Inflammatory macrophage treated with lipopolysaccharide for 4 hours (primary cell): ENCODE results near the gene BET1L.
"Not testable (repeated sequence)": the region's sequence is repeated elsewhere in the genome, so short reads cannot be mapped to it uniquely, and the experiment has no call there.

ENCODE experiments used
- DNase-seq: peaks from one replicate; pipeline ENCODE4 v3.0.0-alpha.2; 2020

Gene BET1L

DNA sequence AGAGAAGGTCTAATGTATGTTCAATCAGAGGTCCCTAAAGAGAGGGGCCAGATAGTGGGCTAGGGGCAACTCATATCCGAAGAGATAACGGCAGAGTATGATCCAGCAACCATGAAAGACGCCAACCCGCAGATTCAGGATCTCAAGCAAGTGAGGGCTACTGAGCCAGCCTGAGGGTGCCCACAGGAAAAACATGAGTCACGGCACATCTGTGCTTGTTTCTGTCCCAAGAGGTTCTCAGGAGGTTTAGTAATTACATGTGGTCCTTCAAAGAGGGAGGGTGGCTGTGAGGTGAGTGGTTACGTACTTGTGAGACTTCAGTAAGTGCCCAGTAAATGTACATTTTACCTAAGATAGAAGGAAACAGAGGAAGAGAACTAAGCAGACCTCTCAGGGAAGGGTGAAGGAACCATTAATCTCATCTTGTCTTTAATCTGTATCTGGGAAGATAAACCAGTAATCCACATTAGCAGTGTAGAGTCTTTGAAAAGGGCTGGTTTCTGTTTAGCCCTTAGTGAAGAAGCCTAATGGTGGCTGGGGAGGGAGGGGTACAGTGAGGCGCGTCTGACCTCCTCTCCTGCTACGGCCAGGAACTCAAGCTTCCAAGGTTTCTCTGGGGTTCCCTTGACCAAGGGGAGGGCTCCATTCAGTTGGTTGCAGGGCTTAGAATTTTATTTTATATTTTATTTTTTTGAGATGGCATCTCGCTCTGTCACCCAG is 18.7 kb upstream of the BET1L start:
- no peak for DNase-seq

DNA sequence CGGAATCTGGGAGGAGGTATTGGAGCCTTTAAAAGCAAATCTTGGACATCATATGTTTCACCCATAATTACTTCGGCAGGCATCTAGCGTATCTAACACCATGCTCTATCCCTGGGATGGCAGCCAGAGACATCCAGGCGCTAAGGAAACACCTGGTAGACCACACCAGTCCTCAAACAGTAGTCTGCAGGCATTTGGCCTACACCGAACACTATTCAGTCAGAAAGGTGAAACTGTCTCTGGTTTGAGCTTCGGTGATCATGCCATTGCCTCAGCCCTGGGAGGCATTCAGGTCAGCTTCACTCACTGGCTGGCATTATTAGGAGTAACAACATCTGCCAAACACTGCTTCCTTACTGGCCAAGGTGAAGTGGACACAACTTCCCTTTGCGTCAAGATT is 17.2 kb upstream of the BET1L start:
- DNase-seq = no peak

DNA sequence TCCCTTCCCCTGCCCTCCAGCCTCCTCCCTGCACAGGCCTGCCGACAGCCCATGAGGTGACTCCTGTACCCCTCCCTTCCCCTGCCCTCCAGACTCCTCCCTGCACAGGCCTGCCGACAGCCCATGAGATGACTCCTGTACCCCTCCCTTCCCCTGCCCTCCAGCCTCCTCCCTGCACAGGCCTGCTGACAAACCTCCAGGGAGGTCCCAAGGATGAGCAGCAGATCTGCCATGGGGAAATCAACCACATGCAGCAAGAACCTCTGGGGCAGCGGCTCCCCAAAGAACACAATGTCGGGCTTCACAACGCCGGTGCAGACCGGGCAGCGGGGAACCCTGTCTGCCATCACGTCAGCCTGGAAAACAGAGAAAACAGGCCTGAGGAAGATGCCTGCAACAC is 16.7 kb upstream of the BET1L start:
- no peak for DNase-seq

DNA sequence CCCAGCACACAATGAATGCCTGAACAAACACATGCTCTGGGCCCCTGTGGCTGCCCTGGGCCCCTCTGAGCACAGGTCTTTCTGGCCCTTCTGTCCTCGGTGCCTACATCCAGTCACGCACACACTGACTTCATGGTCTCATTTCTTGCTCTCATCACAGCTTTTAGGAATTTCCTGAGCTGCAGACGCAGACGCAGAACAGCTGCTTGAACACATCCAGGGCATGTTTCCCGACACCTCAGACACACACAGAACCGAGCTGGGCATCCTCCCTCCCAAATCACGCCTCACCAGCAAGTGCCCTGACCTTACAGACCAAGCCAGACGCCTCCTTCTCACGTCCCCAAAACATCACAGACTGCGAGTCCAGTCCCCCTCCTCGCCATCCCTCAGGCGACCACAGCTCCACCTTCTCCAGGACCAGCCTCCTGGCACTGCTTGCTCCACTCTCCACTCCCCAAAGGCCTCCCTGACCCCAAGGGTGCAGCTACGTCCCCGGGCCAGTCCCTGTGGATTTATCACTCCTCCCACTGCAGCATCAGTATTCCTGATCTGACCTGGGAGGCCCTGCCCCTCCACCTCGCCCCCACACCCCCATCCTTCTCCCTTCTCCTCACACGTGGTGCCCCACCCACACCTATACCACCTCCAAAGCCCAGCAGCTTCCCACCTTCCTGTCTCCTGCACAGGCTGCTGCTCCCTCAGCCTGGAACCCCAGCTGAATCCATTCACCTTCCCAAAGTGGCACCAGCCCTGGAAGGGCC is 16.0 kb upstream of the BET1L start:
- no peak for DNase-seq

DNA sequence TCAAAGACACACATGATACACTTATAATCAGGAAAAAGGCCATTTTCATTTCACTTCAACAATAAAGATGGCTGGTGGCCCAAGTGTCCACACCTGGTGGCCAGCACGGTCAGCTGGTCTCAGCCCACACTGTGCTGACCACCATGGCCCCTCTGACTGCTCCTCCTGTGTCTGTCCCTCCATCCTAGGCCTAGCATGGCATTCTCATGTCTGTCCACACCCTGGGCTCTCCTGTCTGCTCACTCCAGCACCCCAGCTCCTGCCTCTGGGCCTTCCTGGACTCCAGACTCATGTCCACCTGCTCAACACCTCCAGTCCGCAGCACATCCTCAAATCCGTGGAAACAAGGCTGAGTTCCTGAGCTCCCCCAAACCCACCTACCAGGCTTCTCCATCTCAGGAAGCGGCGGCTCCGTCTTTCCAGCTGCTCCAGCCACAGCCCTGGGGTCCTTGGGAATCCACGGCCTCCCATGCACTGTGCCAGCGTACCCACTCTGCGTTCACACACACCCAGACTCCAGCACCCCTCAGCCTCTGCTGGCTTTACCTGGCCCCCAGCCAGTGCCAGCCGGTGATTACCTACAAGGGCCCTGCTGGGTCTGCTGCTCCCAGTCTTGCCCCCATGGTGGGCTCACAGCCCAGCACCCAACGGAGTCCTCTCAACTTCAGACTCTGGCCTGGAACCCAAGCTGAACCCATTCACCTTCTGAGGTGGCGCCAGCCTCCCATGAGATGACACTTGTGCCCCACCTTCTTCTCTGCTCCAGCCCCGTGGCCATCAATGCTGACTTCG is 15.0 kb upstream of the BET1L start:
- no peak for DNase-seq

DNA sequence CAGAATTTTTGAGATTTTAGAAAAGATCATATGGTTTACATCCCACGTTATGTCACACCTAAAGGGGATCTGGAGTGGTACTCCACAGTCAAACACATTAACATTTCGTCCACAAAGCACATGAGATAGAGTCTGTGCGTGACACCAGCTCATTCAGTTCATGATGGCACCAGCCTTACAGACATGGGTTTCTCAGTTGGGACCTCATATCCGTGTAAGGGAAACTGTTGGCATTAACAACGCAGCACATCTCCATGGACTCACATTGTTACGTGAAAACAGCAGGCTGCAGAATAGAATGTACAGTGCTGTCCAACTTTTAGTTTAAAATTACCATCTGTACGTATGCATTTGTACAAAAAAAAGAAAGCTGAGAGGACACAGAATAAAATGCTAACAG is 14.3 kb upstream of the BET1L start:
- DNase-seq = no peak

DNA sequence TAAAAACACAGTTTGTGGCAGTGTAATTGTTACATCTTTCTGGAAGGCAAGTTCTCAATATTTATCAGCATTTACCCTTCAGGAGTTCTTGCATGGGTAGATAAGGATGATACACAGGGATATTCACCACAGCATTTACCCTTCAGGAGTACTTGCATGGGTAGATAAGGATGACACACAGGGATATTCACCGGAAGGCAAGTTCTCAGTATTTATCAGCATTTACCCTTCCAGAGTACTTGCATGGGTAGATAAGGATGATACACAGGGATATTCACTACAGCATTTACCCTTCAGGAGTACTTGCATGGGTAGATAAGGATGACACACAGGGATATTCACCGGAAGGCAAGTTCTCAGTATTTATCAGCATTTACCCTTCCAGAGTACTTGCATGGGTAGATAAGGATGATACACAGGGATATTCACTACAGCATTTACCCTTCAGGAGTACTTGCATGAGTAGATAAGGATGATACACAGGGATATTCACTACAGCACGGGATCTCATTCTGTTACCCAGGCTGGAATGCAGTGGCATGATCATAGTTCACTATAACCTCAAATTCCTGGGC is 13.5 kb upstream of the BET1L start:
- DNase-seq = not testable (repeated sequence)

DNA sequence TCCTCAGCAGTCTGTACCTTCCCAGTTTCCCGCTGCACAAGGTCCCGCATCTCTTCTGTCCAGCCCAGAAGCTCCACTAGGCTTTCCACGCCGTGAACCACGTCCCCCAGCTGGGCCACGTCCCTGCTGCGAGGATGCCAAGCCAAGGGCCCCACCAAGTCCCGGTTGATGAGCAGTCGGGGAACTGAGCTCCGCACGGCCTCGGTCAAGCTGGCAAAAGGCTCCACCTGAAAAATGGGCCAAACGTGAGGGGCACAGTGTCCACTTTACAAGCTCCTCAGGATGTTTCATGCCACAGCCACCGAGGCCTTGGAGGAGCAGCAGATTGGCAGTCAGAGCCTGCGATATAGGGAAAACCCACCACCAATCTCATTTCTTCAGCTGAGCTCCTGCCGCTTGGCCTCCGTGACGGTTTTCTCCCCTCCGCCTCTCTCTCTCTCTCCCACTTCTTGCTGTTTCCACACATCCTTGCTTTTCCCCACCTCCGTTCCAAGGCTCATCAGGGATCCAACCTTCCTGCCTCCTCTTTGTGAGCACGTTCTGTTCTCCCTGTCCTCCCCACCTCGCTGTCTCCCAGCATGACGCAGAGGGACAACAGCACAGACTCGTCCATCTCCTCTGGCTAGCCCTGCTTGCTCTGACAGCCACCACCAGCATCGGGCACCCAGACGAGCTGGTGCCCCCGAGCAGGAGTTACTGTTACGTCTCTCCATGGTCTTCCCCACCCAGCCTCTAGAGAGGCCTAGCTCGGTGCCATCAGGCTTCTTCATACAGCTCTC is 11.8 kb upstream of the BET1L start:
- DNase-seq = no peak

DNA sequence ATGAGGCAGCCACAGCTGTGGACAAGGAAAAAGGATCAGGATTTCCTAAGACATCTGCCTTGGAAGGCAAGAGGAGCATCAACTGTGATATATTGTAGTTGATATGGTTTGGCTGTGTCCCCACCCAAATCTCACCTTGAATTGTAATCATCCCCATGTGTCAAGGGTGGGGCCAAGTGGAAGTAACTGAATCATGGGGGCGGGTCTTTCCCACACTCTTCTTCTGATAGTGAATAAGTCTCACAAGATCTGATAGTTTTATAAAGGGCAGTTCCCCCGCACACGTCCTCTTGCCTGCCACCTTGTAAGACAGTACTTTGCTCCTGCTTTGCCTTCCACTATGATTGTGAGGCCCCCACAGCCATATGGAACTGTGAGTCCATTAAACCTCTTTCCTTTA is 10.5 kb upstream of the BET1L start:
- DNase-seq = no peak

DNA sequence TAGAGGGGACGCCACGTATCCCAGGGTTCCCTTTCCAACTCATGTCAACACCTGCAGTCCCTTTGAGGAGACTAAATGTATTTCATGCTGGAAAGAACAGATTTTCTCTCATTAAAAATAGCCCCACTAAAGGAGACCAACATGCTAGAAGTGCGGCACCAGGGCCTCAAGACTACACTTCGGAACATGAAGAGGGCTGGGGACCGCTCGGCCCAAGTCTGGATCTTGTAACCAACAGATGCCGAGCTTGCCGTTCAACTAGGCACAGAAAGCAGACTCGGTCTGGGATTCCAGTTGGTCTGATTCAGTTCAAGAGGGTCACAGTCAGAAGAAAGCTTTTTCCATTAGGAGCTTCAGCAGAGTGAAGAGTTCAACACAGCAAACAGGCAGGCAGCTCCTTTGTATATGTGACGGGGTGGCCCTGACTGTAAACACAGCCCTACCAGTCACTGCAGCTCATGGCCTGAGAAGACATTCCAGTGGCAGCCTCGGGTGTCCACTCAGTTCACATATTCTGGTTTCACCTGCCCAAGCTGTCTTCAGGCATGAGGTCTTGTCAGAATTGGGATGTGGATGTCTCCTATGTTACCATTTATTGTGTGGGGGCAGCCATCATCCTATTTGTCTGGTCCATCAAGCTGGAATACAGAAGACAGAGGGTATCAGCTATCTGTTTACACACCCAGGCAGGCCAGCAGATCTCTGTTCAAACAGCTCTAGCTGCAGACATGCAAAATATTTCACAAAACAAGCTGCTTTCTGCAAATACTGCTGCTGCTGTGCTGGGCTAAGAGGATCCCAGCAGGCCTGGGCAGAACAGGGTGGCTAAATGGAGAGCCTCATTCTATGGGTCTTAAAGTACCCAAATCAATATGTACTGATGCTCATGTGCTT is 9.1 kb upstream of the BET1L start:
- no peak for DNase-seq

DNA sequence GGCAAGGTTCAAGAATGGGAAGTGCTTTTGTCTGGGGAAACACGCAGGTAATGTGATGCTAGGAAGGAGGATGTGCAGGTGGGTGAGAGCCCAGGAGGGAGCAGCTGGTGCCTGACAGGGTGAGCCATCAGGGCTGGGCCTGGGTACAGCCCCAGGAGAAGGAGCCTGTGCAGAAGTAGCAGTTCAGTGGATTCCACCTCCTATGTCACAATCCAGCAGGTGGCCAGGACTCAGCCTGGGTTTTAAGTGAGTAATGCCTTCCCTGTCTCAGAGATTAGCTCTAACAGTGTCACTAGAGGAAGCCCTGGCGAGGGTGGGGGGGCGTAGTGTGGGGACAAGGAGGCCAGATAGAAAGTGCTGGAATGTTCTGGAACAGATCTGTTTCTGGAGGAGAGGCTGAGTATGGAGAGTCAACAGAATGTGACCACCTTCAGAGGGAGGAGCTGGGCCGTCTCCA is 8.4 kb upstream of the BET1L start:
- no peak for DNase-seq

DNA sequence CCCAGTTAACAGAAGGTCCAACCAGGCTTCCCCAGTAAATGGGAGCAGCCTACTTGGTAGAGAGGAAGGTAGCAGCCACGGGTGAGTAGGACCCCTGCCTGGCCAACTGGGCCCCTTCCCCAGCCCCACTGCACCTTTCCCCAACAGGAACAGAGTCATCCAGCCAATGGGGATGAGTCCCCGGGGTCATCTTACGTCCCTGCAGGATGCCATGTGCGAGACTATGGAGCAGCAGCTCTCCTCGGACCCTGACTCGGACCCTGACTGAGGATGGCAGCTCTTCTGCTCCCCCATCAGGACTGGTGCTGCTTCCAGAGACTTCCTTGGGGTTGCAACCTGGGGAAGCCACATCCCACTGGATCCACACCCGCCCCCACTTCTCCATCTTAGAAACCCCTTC is 6.9 kb upstream of the BET1L start:
- DNase-seq = no peak

DNA sequence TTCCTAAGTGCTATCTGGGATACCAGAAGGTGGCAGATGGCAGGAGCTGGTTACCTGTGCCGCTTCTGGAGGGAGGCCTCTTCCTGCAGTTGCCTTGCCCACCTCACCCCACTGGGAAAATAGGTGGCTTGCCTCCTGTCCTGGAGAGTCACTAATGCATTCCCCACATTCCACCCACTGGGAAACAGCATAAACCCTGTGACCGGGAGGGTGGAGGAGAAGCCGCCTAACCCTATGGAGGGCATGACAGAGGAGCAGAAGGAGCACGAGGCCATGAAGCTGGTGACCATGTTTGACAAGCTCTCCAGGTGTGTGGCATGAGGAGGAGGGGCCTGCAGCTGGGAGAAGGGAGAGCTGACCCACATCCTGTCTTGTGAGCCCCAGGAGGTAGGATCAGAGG is 5.9 kb upstream of the BET1L start:
- no peak for DNase-seq

DNA sequence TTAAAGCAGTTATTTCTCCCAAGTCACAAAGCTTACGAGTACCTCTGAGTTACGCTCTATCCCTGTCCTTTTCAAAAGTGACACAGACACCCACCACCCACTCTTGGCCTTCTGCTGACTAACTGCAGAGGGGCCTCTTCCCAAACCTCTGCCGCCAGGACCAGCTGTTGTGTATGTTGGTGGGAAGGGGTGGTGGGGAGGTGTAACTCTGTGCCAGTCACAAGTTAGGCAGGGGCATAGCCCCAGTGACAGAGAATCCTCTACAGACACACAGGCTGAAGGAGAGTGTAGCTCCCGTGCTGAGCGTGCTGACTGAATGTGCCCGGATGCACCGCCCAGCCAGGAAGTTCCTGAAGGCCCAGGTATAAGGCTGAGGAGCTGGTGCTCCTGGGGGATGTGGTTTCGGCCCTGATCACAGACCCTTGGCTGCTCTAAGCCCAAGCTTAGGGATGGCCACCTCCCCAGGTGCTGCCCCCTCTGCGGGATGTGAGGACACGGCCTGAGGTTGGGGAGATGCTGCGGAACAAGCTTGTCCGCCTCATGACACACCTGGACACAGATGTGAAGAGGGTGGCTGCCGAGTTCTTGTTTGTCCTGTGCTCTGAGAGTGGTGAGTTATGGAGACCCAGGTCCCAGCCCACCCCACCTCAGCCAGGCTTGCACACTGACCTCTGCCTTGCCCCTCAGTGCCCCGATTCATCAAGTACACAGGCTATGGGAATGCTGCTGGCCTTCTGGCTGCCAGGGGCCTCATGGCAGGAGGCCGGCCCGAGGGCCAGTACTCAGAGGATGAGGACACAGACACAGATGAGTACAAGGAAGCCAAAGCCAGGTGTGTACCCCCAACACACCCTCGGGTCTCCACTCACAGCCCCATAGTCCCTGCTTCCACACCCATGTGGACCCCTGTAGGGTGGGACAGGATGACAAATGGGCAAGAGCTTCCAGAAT is 5.2 kb upstream of the BET1L start:
- DNase-seq = no peak

DNA sequence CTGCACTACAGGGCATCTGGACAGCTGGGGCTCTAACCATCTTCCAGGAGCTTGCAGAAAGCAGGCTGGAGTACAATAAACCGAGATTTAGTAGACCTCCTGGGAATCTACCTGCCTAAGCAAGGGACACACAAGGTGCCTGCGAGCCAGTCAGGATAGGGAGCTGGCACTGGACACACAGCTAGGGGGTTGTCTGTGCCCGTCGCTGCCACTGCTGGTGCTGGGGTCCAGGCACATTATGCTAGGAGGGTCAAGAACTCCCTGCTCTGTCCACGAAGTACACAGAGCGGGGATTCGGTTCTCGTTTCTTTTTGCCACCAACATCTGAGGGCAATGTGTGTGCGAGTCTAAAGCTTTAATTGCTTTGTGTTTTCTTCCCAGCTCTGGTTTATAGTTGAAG is 4.5 kb upstream of the BET1L start:
- DNase-seq = no peak

DNA sequence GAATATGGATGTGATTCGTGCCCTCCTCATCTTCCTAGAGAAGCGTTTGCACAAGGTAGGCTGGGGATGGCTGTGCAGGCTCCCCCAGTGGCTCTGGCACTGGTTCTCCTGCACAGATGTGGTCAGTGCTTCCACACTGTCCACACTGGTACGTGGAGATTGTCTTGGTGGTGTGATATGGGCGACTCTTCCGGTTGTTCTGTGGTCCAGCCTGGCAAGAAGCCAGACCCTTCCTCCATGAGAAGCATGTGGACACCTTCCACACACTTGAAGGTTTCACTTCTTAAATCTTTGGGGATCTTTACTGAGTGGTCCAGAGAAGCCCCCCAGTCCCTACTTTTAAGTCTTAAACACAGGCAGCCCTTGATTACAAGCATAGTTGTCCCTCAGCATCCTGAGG is 4.1 kb upstream of the BET1L start:
- DNase-seq = no peak

DNA sequence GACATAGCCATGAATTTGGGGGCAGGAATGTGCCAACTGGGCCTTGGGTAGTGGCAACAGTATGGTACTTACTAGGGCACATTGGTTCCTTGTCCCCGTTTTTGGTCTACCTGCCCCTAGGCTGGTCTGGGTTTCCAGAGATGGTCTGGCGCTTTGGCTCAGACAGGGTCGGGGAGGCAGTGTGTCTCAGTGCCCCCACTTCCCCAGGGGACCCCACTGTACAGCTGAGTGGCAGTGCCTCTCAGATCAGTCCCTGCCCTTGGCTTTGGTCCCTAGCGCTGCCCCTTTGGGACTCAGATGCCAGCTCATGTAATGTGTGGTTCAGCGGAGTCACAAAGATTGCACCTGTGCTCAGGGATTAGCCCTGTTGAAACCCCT is 3.6 kb upstream of the BET1L start:
- no peak for DNase-seq

DNA sequence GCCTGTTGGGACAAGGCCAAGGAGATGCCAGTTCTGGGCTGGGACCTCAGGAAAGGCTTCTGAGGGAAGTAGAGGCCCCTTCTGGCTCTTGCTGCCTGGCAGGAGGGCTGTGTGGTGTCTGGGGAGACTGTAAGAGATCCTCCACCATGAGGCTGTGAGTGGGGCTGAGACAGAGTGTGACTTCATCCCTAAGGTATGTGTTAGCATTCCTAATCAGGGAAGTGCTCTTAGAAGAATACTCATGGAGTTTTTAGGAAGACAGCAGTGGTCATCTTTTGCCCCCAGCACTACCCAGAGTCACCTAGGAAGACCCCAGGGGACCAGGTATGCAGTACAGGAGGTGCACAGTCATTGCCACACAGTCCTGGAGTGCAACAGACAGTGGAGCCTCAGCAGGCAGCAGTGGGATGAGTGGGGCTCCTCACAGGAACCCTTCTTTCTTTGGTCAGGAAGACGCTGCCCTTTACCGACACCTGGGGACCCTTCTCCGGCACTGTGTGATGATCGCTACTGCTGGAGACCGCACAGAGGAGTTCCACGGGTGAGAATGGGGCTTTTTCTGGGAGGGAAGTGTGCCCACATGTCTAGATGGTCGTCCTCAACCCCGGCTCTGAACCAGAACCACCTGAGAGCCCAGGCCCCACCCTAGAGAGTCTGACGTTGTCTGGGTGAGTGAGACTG is 3.1 kb upstream of the BET1L start:
- DNase-seq = no peak

DNA sequence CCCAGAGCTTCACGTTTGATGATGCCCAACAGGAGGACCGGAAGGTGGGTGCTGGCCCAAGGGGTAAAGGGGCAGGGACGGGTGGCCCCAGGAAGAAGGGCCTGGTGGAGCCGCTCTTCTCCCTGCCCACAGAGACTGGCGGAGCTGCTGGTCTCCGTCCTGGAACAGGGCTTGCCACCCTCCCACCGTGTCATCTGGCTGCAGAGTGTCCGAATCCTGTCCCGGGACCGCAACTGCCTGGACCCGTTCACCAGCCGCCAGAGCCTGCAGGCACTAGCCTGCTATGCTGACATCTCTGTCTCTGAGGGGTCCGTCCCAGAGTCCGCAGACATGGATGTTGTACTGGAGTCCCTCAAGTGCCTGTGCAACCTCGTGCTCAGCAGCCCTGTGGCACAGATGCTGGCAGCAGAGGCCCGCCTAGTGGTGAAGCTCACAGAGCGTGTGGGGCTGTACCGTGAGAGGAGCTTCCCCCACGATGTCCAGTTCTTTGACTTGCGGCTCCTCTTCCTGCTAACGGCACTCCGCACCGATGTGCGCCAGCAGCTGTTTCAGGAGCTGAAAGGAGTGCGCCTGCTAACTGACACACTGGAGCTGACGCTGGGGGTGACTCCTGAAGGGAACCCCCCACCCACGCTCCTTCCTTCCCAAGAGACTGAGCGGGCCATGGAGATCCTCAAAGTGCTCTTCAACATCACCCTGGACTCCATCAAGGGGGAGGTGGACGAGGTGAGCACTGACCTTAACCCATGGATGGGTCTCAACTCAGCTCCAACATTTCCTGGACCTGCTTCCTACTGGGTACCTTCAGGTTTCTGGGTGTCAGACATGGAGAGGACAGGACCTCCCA is 2.3 kb upstream of the BET1L start:
- no peak for DNase-seq
